ENCODE results near the gene GPC5. TPM values are rescaled to one million over a fixed set of nuclear protein-coding genes. Genes with fewer than 3 reads are reported as not detected.

Gene GPC5
- total and polyA plus RNA-seq, 9 donors: 0.10 to 1.5 (median 0.38) TPM

DNA sequence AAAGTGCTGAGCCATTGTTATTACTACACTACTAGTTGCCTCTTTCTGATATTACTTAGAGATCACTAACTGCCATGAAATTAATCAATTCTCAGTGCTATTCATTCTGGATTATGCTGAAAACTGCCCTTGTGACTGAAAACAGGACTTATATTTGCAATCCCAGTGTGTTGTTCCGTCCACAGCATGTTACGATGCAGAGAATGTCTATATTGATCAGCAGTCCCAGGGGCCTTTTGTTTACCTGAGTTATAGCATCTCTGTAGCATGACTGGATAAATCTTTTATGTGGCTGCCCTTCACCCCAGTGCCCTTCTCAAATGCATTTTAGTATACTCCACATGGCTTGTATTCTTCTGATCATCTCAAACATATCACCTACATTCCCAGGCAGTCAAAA is 251.0 kb downstream of the GPC5 start:
- Histone ChIP-seq H3K4me3 (no peak overlapping the region), H3K27me3 (no peaks in the 10 kb centered on the region), H3K36me3 (no peaks in the 10 kb centered on the region), H3K4me1 (ENCODE audit: insufficient read depth) (no peaks in the 10 kb centered on the region), H3K9me3 (no peaks in the 10 kb centered on the region), H3K27ac (no peak overlapping the region)
- WGBS, 3 donors: 93 to 94% (median 93%) methylated on average over 2 of the region's 2 CpGs
- intact Hi-C loops (cut with DNase I): no loop called here
- no peak for TF ChIP-seq POLR2A (IDR thresholded peaks at IDR 0.05)
- TF ChIP-seq, protein P1, sequence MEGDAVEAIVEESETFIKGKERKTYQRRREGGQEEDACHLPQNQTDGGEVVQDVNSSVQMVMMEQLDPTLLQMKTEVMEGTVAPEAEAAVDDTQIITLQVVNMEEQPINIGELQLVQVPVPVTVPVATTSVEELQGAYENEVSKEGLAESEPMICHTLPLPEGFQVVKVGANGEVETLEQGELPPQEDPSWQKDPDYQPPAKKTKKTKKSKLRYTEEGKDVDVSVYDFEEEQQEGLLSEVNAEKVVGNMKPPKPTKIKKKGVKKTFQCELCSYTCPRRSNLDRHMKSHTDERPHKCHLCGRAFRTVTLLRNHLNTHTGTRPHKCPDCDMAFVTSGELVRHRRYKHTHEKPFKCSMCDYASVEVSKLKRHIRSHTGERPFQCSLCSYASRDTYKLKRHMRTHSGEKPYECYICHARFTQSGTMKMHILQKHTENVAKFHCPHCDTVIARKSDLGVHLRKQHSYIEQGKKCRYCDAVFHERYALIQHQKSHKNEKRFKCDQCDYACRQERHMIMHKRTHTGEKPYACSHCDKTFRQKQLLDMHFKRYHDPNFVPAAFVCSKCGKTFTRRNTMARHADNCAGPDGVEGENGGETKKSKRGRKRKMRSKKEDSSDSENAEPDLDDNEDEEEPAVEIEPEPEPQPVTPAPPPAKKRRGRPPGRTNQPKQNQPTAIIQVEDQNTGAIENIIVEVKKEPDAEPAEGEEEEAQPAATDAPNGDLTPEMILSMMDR (IDR thresholded peaks at IDR 0.05): no peak
- no peak for TF ChIP-seq EP300 (IDR thresholded peaks at IDR 0.05)
- no peak for DNase-seq

- TF ChIP-seq EP300 (IDR thresholded peaks at IDR 0.05) (no peak), POLR2A (IDR thresholded peaks at IDR 0.05) (no peak)
- TF ChIP-seq, protein P1 (IDR thresholded peaks at IDR 0.05): no peak
- 61 to 74% (median 65%) methylated on average over 10 of the region's 10 CpGs for WGBS, 3 donors
- Histone ChIP-seq H3K4me3 (no peak overlapping the region), H3K9me3 (no peaks in the 10 kb centered on the region), H3K27me3 (no peaks in the 10 kb centered on the region), H3K4me1 (ENCODE audit: insufficient read depth) (no peaks in the 10 kb centered on the region), H3K36me3 (no peaks in the 10 kb centered on the region), H3K27ac (no peak overlapping the region)
- DNase-seq: no peak
- intact Hi-C loops (cut with DNase I): no loop called here
These were observed 254.2 kb downstream of the GPC5 start for GRCh38 chr13:91652404-91653301.

- Histone ChIP-seq H3K9me3 (no peaks in the 10 kb centered on the region), H3K36me3 (no peaks in the 10 kb centered on the region), H3K4me3 (no peak overlapping the region), H3K4me1 (ENCODE audit: insufficient read depth) (no peaks in the 10 kb centered on the region), H3K27ac (no peak overlapping the region), H3K27me3 (no peaks in the 10 kb centered on the region)
- no peak for TF ChIP-seq EP300 (IDR thresholded peaks at IDR 0.05)
- TF ChIP-seq, protein P1 (IDR thresholded peaks at IDR 0.05): no peak
- no peak for TF ChIP-seq POLR2A (IDR thresholded peaks at IDR 0.05)
- intact Hi-C loops (cut with DNase I): no loop called here
- DNase-seq: no peak
- WGBS, 3 donors: 87 to 95% (median 91%) methylated on average over 4 of the region's 4 CpGs
These were observed 257.3 kb downstream of the GPC5 start for GRCh38 chr13:91655731-91656130.

DNA sequence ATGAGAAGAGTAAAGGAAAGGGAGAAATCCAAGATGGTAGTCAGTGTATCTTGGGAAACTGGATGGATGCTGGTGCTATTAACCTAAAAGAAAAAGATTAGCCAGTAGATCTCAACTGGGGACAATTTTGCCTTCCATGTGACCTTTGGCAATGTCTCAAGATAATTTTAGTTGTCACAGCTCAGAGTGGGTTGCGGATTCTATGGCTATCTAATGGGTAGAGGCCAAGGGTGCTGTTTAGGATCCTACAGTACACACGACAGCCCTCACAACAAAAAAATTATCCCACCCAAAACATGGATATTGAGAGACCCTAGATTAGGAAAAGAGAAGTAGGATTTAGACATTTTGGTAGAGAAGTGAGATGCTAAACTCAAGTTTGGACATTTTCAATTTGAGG is 258.9 kb downstream of the GPC5 start:
- Histone ChIP-seq H3K4me3 (no peak overlapping the region), H3K36me3 (no peaks in the 10 kb centered on the region), H3K4me1 (ENCODE audit: insufficient read depth) (no peaks in the 10 kb centered on the region), H3K9me3 (no peaks in the 10 kb centered on the region), H3K27me3 (no peaks in the 10 kb centered on the region), H3K27ac (no peak overlapping the region)
- no peak for TF ChIP-seq EP300 (IDR thresholded peaks at IDR 0.05)
- no peak for DNase-seq
- intact Hi-C loops (cut with DNase I): no loop called here
- WGBS, 3 donors: 77 to 79% (median 78%) methylated on average over 2 of the region's 2 CpGs

Data from ovary (tissue), 9 donors.